ENCODE results near the gene TRERF1.
"Not testable (repeated sequence)": the region's sequence is repeated elsewhere in the genome, so short reads cannot be mapped to it uniquely, and the experiment has no call there.

TRERF1 gene

GRCh38 chr6:42207559-42207958, 244.2 kb downstream of the TRERF1 start:
- DNase-seq, result not testable (repeated sequence)

GRCh38 chr6:42204768-42205282, 246.9 kb downstream of the TRERF1 start:
- DNase-seq, result no peak

GRCh38 chr6:42203183-42203582, 248.5 kb downstream of the TRERF1 start:
- no peak for DNase-seq

- not testable (repeated sequence) for DNase-seq
Observed at GRCh38 chr6:42202131-42202915, 249.4 kb downstream of the TRERF1 start.

GRCh38 chr6:42201382-42201781, 250.3 kb downstream of the TRERF1 start:
- DNase-seq, result no peak

GRCh38 chr6:42200035-42200434, 251.7 kb downstream of the TRERF1 start:
- no peak for DNase-seq

- no peak for DNase-seq
Observed at GRCh38 chr6:42199106-42199981, 252.4 kb downstream of the TRERF1 start.

- no peak for DNase-seq
Observed at GRCh38 chr6:42197555-42198362, 254.0 kb downstream of the TRERF1 start.

GRCh38 chr6:42195415-42195814, 256.3 kb downstream of the TRERF1 start:
- DNase-seq, result no peak

GRCh38 chr6:42194056-42194455, 257.7 kb downstream of the TRERF1 start:
- no peak for DNase-seq

- no peak for DNase-seq
Observed at GRCh38 chr6:42193491-42193894, 258.2 kb downstream of the TRERF1 start.

- not testable (repeated sequence) for DNase-seq
Observed at GRCh38 chr6:42192385-42192784, 259.3 kb downstream of the TRERF1 start.

GRCh38 chr6:42190554-42191183, 261.1 kb downstream of the TRERF1 start:
- no peak for DNase-seq

GRCh38 chr6:42188406-42188805, 263.3 kb downstream of the TRERF1 start:
- DNase-seq, result no peak

- no peak for DNase-seq
Observed at GRCh38 chr6:42185597-42185996, 266.1 kb downstream of the TRERF1 start.

GRCh38 chr6:42184475-42184874, 267.3 kb downstream of the TRERF1 start:
- DNase-seq, result no peak

GRCh38 chr6:42182101-42182500, 269.6 kb downstream of the TRERF1 start:
- DNase-seq, result no peak

- DNase-seq, result no peak
Observed at GRCh38 chr6:42179945-42180313, 271.8 kb downstream of the TRERF1 start.

- DNase-seq, result no peak
Observed at GRCh38 chr6:42179261-42179944, 272.3 kb downstream of the TRERF1 start.

- no peak for DNase-seq
Observed at GRCh38 chr6:42177514-42178364, 274.0 kb downstream of the TRERF1 start.

GRCh38 chr6:42176981-42177380, 274.7 kb downstream of the TRERF1 start:
- DNase-seq, result no peak

Data from CD4-positive, alpha-beta T cell treated with Interleukin-21 for 1 hour (primary cell).